Activated B cell treated with CpG ODN at 0.5 μM for 24 hours (primary cell): Measurements from ENCODE around the gene ARHGAP6. TPM values are rescaled to one million over a fixed set of nuclear protein-coding genes. Genes with fewer than 3 reads are reported as not detected.
"Not testable (repeated sequence)": the region's sequence is repeated elsewhere in the genome, so short reads cannot be mapped to it uniquely, and the experiment has no call there.

Source experiments
- ATAC-seq: fragments of 200-7000 bp; cut with Tn5 transposase; one replicate; pipeline ENCODE4 v1.10.0; 2021; ENCODE audit warnings: low read depth, mild to moderate bottlenecking, moderate library complexity
- CTCF ChIA-PET: fragments of 350-600 bp; sonication (Branson Sonifier 250); formaldehyde crosslinking; loops from one replicate; lab custom pipeline; 2021; ENCODE audit warnings: antibody characterized with exemption; lab: Charles Lee
- POLR2A ChIA-PET: fragments of 350-600 bp; sonication (Branson Sonifier 250); formaldehyde crosslinking; loops from one replicate; lab custom pipeline; 2021; ENCODE audit warnings: antibody characterized with exemption; lab: Charles Lee
- DNase-seq: peaks from one replicate; pipeline ENCODE4 v3.0.0; 2022
- H3K27ac Mint-ChIP-seq: one replicate; pipeline ENCODE4 v1.8.0; 2020; ENCODE audit warnings: mixed read lengths
- H3K27me3 Mint-ChIP-seq: one replicate; pipeline ENCODE4 v1.8.0; 2021; ENCODE audit warnings: mixed read lengths
- H3K36me3 Mint-ChIP-seq: one replicate; pipeline ENCODE4 v1.8.0; 2021; ENCODE audit warnings: low read depth, mixed read lengths
- H3K4me1 Mint-ChIP-seq: one replicate; pipeline ENCODE4 v1.8.0; 2021; ENCODE audit warnings: mixed read lengths
- H3K4me3 Mint-ChIP-seq: one replicate; pipeline ENCODE4 v1.8.0; 2020; ENCODE audit warnings: mild to moderate bottlenecking, mixed read lengths
- H3K9me3 Mint-ChIP-seq: one replicate; pipeline ENCODE4 v1.8.0; 2020; ENCODE audit warnings: mixed read lengths
- CTCF ChIP-seq: fragments of 200-600 bp; IDR thresholded peaks from one replicate; pipeline ENCODE4 v1.8.0; 2022; ENCODE audit warnings: antibody characterized with exemption, mild to moderate bottlenecking
- intact Hi-C: fragments of 100-400 bp; cut with micrococcal nuclease; formaldehyde crosslinking; loops from one replicate; pipeline ENCODE4 v1.15.1; 2024
- total RNA-seq: library from RNA; stranded (reverse); gene quantifications from 2 replicates; pipeline ENCODE4 v1.2.3, GENCODE V29; 2022

ARHGAP6 gene
- total RNA-seq, 1 donor from 2014 or later = 0.42 TPM

DNA sequence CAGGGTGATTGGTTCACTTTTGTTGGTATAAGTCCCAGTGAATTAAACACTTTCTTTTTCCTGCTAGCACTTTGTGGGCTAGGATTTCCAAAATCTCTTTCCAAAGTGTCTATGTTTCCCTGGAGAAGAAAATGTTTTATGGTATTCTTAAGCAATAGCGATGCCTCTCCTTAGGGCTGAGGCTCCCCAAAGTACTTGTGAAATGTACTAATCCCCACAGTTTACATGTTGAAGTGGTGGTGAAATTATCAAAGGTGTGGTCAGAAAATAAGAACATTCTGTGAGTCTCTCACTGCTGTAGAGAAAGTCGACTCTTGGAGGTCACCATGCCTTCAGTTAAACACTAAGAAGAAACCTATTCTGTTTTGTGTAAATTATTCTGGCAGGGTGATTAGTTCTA, 424.0 kb downstream of the ARHGAP6 start:
- no peak for DNase-seq
- POLR2A ChIA-PET = no interaction called here

DNA sequence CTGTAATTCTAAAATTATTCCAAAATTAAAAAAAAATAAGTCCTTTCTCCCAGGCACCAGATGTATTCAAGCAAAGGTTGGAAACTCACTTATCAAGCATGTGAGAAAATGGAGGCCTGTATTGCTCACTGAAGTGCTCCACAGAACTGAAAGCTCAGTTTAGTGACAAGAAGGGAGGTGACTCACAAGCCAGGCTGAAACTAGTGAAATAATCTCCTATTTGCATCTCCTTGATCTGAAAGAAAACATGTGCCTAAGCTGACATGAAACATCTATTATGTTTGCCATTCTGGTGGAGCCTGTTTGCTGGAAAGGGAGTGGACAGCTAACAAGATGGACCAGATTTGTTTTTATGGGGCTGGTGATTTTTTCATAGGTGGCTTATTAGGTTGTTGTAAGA, 426.5 kb downstream of the ARHGAP6 start:
- H3K9me3 Mint-ChIP-seq = no peaks in the 10 kb centered on the region
- no peak for DNase-seq
- peaks cover 2% of the 10 kb centered on the region for H3K27me3 Mint-ChIP-seq
- no peaks in the 10 kb centered on the region for H3K36me3 Mint-ChIP-seq
- no peaks in the 10 kb centered on the region for H3K4me1 Mint-ChIP-seq
- no peak for TF ChIP-seq CTCF
- intact Hi-C loops = no loop called here
- ATAC-seq = no peak
- ChIA-PET CTCF (no interaction called here), POLR2A (no interaction called here)
- no peak overlapping the region for H3K27ac Mint-ChIP-seq
- no peak overlapping the region for H3K4me3 Mint-ChIP-seq

More for the DNA sequence above, 424.0 kb downstream of the ARHGAP6 start:
- Mint-ChIP-seq H3K27ac (no peak overlapping the region), H3K4me1 (no peaks in the 10 kb centered on the region), H3K27me3 (peaks cover 2% of the 10 kb centered on the region), H3K9me3 (no peaks in the 10 kb centered on the region), H3K4me3 (no peak overlapping the region), H3K36me3 (no peaks in the 10 kb centered on the region)
- intact Hi-C loops = no loop called here
- CTCF ChIA-PET = no interaction called here
- no peak for ATAC-seq
- TF ChIP-seq CTCF = no peak

- ATAC-seq, H3K36me3 Mint-ChIP-seq, H3K4me1 Mint-ChIP-seq, POLR2A ChIA-PET, DNase-seq, CTCF ChIA-PET, intact Hi-C loops, H3K27me3 Mint-ChIP-seq, H3K9me3 Mint-ChIP-seq, H3K27ac Mint-ChIP-seq, H3K4me3 Mint-ChIP-seq: not testable (repeated sequence)
Measured at GRCh38 chrX:11235377-11235776, 430.3 kb downstream of the ARHGAP6 start.

DNA sequence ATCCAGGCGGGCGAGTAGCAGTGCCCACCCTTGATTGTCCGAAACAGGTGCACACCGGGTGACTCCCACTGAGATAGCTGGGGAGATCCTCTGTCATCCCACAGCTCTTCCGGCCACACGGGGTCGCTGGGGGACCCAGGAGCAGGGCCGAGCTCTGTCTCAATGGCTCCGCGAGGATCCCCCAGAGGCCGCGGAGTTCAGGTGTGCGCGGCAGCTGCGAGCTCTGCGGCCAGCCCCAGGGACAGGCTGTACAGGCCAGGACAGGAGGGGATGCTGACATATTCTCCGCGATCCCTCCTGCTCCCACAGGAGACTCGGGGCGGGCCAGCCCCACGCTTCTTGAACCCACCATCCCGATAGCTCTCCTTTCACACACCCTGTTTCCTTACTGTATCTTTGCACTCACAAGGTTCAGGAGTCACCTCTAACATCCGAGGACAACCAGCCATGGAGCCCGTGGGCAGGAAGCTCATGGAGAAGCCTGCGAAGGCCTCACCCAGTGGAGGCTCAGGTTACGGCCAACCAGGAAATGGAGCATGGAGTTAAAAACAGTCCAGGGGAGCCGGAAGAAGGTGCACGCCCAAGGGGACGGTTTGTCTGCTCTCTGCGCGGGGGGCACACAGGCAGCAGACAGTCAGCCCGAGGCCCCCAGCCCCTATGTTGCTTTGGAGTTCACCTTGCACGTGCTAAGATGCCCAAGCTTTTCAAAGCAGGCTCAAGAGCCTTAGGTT, 450.4 kb downstream of the ARHGAP6 start:
- H3K27me3 Mint-ChIP-seq = no peaks in the 10 kb centered on the region
- intact Hi-C loops = no loop called here
- POLR2A ChIA-PET = no interaction called here
- no peak for TF ChIP-seq CTCF
- H3K9me3 Mint-ChIP-seq = no peaks in the 10 kb centered on the region
- H3K27ac Mint-ChIP-seq = no peak overlapping the region
- no peaks in the 10 kb centered on the region for H3K4me1 Mint-ChIP-seq
- H3K36me3 Mint-ChIP-seq = no peaks in the 10 kb centered on the region
- DNase-seq (no peak), ATAC-seq (no peak)
- no peak overlapping the region for H3K4me3 Mint-ChIP-seq
- CTCF ChIA-PET = no interaction called here

DNA sequence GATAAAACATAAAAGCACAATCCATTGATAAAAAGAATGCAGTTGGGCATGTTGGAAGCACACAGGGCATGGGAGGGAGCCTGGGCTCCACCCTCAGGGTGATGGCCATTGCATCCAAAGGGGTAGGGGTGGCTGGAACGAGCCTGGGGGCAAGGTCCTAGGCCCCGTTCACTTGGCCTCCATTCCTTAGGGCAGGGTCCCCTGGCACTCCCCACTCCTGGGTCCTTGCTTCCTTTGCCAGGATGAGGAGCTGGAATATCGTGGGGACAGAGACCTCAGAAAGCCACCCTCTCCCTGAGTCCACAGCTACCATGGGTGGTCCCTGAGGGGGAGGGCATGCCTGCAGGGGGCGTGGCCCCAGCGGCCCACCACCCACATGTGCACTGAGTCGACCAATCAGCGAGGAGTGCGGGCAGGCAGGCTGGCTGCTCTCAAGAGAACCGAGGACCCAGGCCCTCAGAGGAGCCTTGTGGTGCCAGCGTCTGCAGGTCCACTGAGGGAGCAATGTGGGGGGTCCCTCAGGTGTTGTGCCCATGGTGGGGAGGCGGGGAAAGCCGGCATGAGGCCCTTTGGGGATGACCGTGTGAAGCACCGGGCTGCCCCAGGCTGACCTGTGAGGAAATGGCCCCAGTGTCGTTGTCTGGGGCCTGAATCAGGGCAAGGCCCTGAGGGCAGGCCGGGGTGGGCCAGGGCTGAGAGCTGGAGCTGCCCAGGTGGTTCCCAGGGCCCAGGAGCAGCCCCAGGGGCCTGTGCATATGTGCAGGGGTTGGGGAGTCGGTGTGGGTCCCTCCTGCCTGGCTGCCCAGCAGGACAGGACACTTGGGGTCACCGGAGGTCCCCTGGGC, 451.2 kb downstream of the ARHGAP6 start:
- ChIA-PET CTCF (no interaction called here), POLR2A (no interaction called here)
- no peak overlapping the region for H3K4me3 Mint-ChIP-seq
- no peaks in the 10 kb centered on the region for H3K9me3 Mint-ChIP-seq
- no peaks in the 10 kb centered on the region for H3K4me1 Mint-ChIP-seq
- ATAC-seq (no peak), DNase-seq (no peak)
- no peak overlapping the region for H3K27ac Mint-ChIP-seq
- H3K36me3 Mint-ChIP-seq = no peaks in the 10 kb centered on the region
- intact Hi-C loops = no loop called here
- no peaks in the 10 kb centered on the region for H3K27me3 Mint-ChIP-seq
- no peak for TF ChIP-seq CTCF
